ENCODE data around the gene SPNS2.

The SPNS2 gene

GRCh38 chr17:4503283-4504025 is 4.8 kb downstream of the SPNS2 start:
- no peak for DNase-seq (ENCODE audit: low spot score)

GRCh38 chr17:4504188-4504587 is 5.5 kb downstream of the SPNS2 start:
- DNase-seq (ENCODE audit: low spot score), result no peak

GRCh38 chr17:4505187-4505586 is 6.5 kb downstream of the SPNS2 start:
- no peak for DNase-seq (ENCODE audit: low spot score)

GRCh38 chr17:4506175-4506813 is 7.6 kb downstream of the SPNS2 start:
- DNase-seq (ENCODE audit: low spot score), result no peak

GRCh38 chr17:4506892-4507291 is 8.2 kb downstream of the SPNS2 start:
- DNase-seq (ENCODE audit: low spot score), result no peak

GRCh38 chr17:4507361-4508111 is 8.9 kb downstream of the SPNS2 start:
- DNase-seq (ENCODE audit: low spot score), result no peak

GRCh38 chr17:4508207-4508606 is 9.5 kb downstream of the SPNS2 start:
- no peak for DNase-seq (ENCODE audit: low spot score)

- no peak for DNase-seq (ENCODE audit: low spot score)
These were observed 10.7 kb downstream of the SPNS2 start for GRCh38 chr17:4509401-4509800.

GRCh38 chr17:4509923-4510617 is 11.4 kb downstream of the SPNS2 start:
- no peak for DNase-seq (ENCODE audit: low spot score)

- no peak for DNase-seq (ENCODE audit: low spot score)
These were observed 11.9 kb downstream of the SPNS2 start for GRCh38 chr17:4510618-4510941.

GRCh38 chr17:4511199-4511932 is 12.7 kb downstream of the SPNS2 start:
- DNase-seq (ENCODE audit: low spot score), result no peak

GRCh38 chr17:4512156-4513112 is 13.8 kb downstream of the SPNS2 start:
- no peak for DNase-seq (ENCODE audit: low spot score)

GRCh38 chr17:4513113-4514032 is 14.7 kb downstream of the SPNS2 start:
- no peak for DNase-seq (ENCODE audit: low spot score)

- no peak for DNase-seq (ENCODE audit: low spot score)
These were observed 15.5 kb downstream of the SPNS2 start for GRCh38 chr17:4514206-4514605.

- no peak for DNase-seq (ENCODE audit: low spot score)
These were observed 16.1 kb downstream of the SPNS2 start for GRCh38 chr17:4514779-4515178.

GRCh38 chr17:4515501-4515900 is 16.8 kb downstream of the SPNS2 start:
- no peak for DNase-seq (ENCODE audit: low spot score)

GRCh38 chr17:4516735-4517134 is 18.1 kb downstream of the SPNS2 start:
- DNase-seq (ENCODE audit: low spot score), result no peak

- no peak for DNase-seq (ENCODE audit: low spot score)
These were observed 20.2 kb downstream of the SPNS2 start for GRCh38 chr17:4518901-4519300.

GRCh38 chr17:4519361-4519788 is 20.7 kb downstream of the SPNS2 start:
- DNase-seq (ENCODE audit: low spot score), result no peak
